ENCODE data around the gene HDAC4.
A peak's percentile ranks its signal among the peaks of the same experiment; 100 is the strongest.

The HDAC4 gene

DNA sequence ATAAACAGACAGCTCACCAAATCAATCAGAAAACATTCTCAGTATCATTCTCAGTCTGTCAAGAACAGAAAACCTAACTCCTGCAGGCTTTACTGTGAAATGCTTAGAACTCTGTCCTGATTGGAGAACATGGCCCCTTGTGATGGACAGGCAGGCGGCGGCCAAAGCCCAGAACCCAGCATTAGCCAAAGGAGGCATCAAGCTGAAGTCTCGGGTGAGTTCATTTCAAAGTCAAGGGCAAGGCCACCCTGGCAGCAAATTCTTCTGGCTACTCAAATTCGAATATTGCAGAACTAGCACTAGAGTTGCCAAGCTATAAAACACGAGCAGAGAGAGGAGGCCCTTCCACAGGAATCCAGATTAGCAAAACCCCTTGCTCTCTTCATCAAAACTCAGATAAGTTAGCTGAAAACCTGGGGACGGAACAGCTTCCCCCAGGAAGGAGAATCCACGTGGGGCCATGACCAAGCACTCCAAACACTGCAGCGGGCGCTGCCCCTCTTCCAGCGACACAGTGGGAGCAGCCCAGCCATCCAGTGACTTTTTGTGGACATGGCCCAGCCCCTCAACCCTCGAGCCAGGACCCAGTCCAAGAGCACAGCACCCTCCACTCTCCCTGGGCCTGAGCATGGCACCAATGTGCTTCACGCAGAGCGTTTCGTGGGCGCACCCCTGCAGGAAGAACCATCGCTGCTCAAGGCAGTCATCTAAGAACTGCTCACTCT lies 98.6 kb downstream of the HDAC4 start:
- Histone ChIP-seq H3K4me3 (ENCODE audit: insufficient read depth, low read depth, low read length, poor library complexity, severe bottlenecking) (no peak overlapping the region), H3K27ac (ENCODE audit: insufficient read depth, low read length, poor library complexity, severe bottlenecking) (no peak overlapping the region), H3K4me1 (ENCODE audit: control insufficient read depth, insufficient read depth, low read length, poor library complexity, severe bottlenecking) (peaks cover 10% of the 10 kb centered on the region), H3K36me3 (ENCODE audit: control insufficient read depth, insufficient read depth, low read length) (no peaks in the 10 kb centered on the region), H3K27me3 (replicated peaks; ENCODE audit: control insufficient read depth, insufficient read depth, low read length, poor library complexity, severe bottlenecking) (no peaks in the 10 kb centered on the region), H3K9me3 (ENCODE audit: control insufficient read depth, low read length) (no peaks in the 10 kb centered on the region)
- no peak for DNase-seq

DNA sequence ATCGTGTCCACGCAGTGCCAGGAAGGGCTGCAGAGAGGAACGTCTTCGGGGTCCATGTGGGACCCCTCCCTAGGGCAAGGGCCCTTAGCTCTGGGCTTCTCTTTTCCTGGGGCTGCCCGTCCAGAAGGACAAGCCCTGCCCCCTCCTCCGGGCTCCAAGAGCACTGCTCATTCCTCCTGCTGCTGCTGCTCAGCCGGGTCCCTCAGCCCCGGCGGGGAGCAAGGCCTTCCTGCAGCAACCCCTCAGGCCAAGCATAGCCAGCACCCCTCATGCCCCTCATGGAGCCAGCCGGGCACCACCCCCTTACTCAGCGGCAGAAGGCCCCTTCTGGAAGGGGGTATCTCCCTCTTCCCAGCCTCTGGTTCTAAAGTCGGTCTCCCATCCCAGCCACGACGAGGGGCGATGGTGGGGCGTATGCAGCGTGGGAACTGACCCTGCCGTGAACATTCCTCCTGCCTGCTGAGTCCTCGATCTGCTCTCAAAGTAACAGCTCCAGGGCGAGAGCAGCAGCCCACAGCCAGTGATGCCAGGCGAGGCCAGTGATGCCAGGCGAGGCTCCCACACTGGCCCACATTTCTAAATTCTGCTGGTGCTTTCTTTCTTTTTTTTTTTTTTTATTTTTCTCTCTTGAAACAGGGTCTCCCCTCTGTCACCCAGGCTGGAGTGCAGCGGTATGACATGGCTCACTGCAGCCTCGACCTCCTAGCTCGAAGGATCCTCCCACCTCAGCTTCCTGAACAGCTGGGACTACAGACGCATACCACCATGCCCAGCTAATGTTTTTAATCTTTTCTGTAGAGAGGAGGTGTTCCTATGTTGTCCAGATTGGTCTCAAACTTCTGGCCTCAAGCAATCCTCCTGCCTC lies 99.7 kb downstream of the HDAC4 start:
- no peak overlapping the region for H3K4me3 ChIP-seq (ENCODE audit: insufficient read depth, low read depth, low read length, poor library complexity, severe bottlenecking)
- no peaks in the 10 kb centered on the region for H3K36me3 ChIP-seq (ENCODE audit: control insufficient read depth, insufficient read depth, low read length)
- H3K4me1 ChIP-seq (ENCODE audit: control insufficient read depth, insufficient read depth, low read length, poor library complexity, severe bottlenecking): peaks cover 21% of the 10 kb centered on the region
- no peaks in the 10 kb centered on the region for H3K9me3 ChIP-seq (ENCODE audit: control insufficient read depth, low read length)
- no peak for DNase-seq
- H3K27me3 ChIP-seq (replicated peaks; ENCODE audit: control insufficient read depth, insufficient read depth, low read length, poor library complexity, severe bottlenecking): no peaks in the 10 kb centered on the region
- no peak overlapping the region for H3K27ac ChIP-seq (ENCODE audit: insufficient read depth, low read length, poor library complexity, severe bottlenecking)

DNA sequence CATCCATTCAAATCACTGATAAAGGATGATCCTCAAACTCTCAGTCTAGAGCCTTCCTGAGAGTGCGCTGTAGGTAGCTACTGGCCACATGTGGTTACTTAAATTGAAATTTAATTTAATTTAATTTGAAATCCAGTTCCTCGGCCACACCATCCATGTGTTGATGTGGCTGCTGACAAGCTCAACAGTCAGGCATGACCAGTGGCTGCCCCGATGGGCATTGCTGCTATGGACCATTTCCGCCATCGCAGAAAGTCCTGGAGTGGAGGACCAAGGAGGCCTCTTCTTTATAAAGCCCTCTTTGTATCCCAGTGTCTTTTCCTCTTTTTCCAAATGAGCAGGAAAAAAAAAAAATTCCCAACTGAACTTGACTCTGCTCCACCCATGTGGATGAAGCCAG lies 100.6 kb downstream of the HDAC4 start:
- Histone ChIP-seq H3K4me3 (ENCODE audit: insufficient read depth, low read depth, low read length, poor library complexity, severe bottlenecking) (no peak overlapping the region), H3K9me3 (ENCODE audit: control insufficient read depth, low read length) (no peaks in the 10 kb centered on the region), H3K27ac (ENCODE audit: insufficient read depth, low read length, poor library complexity, severe bottlenecking) (no peak overlapping the region), H3K27me3 (replicated peaks; ENCODE audit: control insufficient read depth, insufficient read depth, low read length, poor library complexity, severe bottlenecking) (no peaks in the 10 kb centered on the region), H3K36me3 (ENCODE audit: control insufficient read depth, insufficient read depth, low read length) (no peaks in the 10 kb centered on the region), H3K4me1 (ENCODE audit: control insufficient read depth, insufficient read depth, low read length, poor library complexity, severe bottlenecking) (peaks cover 30% of the 10 kb centered on the region)
- no peak for DNase-seq

DNA sequence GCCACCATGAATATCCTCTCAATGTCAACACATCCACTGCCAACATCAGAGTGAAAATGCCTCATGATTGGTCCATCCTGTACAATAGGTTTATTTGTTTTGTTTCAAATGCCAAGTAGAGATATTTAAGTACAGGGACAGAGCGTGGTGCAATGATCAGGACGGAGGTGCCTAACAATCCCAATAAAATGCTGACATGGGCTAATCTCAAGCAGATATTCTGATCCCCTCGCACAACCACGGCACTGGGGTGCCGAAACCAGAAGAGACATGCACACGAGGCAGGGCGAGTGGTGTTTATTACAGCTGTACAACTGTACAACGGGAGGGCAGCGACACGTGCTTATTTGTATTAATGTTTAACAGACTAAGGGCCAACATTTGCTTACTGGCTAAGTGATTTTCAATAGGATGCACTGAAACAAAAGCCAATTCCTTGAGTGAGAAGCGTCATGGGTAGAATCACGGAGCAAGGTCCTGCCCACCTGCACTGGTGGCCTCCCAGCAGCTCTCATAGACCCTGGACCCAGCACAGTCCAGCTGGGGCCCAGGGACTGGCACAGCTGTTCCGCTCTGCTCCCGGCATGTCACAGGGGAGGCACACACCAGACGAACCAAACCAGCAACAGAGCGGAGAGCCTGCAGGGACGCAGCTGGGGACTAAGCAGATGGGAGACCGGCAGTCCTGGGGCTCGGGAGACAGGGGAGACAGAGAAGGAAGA lies 101.4 kb downstream of the HDAC4 start:
- peaks cover 37% of the 10 kb centered on the region for H3K4me1 ChIP-seq (ENCODE audit: control insufficient read depth, insufficient read depth, low read length, poor library complexity, severe bottlenecking)
- DNase-seq: no peak
- H3K36me3 ChIP-seq (ENCODE audit: control insufficient read depth, insufficient read depth, low read length): no peaks in the 10 kb centered on the region
- H3K27me3 ChIP-seq (replicated peaks; ENCODE audit: control insufficient read depth, insufficient read depth, low read length, poor library complexity, severe bottlenecking): no peaks in the 10 kb centered on the region
- H3K27ac ChIP-seq (ENCODE audit: insufficient read depth, low read length, poor library complexity, severe bottlenecking): peak overlapping the region; percentile 49
- H3K4me3 ChIP-seq (ENCODE audit: insufficient read depth, low read depth, low read length, poor library complexity, severe bottlenecking): no peak overlapping the region
- no peaks in the 10 kb centered on the region for H3K9me3 ChIP-seq (ENCODE audit: control insufficient read depth, low read length)

DNA sequence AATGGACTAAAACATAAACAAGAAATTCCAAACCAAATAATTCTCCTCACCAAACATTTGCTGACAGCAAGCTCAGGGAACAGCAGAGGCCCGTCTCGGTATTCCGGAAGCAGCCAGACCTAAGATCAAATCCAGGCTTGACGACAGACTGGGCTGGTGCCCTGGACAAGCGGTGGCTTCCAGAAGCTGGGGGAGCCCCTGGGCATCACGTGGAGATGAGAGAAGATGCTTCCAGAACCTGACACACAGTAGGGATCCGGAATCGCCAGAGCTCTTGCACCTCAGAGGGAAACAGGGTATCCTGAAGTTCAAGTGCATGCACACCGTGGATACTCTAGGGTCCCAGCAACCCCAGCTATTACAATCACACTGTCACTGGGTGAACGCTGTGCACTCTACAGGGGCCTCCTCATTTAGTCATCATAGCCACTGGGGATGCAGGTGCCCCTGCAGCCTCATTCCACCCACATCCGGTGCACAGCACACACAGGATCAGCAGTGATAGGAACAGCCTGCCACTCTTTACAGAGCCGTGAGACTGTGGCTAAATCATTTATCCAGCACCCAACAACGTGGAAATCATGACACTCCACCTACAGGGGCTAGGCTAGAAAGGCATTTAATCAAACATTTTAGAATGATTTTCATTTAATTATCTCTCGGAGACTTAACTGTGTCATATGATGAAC lies 102.6 kb downstream of the HDAC4 start:
- H3K4me1 ChIP-seq (ENCODE audit: control insufficient read depth, insufficient read depth, low read length, poor library complexity, severe bottlenecking): peaks cover 46% of the 10 kb centered on the region
- no peaks in the 10 kb centered on the region for H3K36me3 ChIP-seq (ENCODE audit: control insufficient read depth, insufficient read depth, low read length)
- DNase-seq: peak; percentile 58 to 72 (median 65)
- no peaks in the 10 kb centered on the region for H3K9me3 ChIP-seq (ENCODE audit: control insufficient read depth, low read length)
- peak overlapping the region; percentile 51 for H3K4me3 ChIP-seq (ENCODE audit: insufficient read depth, low read depth, low read length, poor library complexity, severe bottlenecking)
- H3K27me3 ChIP-seq (replicated peaks; ENCODE audit: control insufficient read depth, insufficient read depth, low read length, poor library complexity, severe bottlenecking): no peaks in the 10 kb centered on the region
- peak overlapping the region; percentile 67 for H3K27ac ChIP-seq (ENCODE audit: insufficient read depth, low read length, poor library complexity, severe bottlenecking)

DNA sequence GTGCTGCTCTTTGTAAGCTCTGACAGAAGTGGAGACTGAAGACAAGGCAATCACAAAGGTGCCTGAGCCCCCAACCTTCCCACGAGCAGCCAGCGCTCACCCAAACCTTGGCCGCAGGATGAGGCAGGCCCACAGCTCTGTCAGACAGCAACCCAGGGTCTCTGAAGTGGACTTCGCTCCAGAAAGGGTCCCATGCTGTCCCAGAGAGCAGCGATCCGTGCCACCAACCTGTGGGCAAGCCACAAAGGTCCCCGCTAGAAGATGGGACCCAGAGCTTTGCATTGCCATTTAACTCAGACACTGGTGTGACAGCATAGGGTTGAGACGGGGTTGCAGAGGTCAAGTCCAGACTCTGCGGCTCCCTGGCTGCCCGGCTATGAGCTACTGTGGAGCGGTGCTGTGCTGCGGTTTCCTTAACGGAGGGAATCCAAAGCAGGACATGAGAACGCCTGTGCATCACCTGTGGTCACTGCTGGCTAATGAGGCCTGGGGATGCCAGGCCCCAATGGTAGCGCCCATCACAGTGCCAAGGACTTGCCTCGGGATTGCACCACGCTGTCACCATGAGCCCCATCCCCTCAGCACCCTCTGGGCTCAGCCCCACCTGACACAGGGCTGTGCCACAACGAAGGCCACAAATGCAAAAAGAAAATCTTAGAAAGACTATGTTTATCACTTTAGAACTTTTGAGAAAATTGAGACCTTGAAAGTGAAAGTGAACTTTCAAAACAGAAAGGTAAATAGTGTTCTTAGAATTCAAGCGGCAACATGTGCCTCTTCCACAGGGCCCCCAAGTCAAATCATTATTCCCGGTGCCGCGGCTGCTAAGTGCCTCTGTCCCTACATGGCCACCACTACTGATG lies 103.4 kb downstream of the HDAC4 start:
- Histone ChIP-seq H3K4me1 (ENCODE audit: control insufficient read depth, insufficient read depth, low read length, poor library complexity, severe bottlenecking) (peaks cover 49% of the 10 kb centered on the region), H3K36me3 (ENCODE audit: control insufficient read depth, insufficient read depth, low read length) (no peaks in the 10 kb centered on the region), H3K9me3 (ENCODE audit: control insufficient read depth, low read length) (no peaks in the 10 kb centered on the region), H3K27ac (ENCODE audit: insufficient read depth, low read length, poor library complexity, severe bottlenecking) (peak overlapping the region; percentile 67), H3K27me3 (replicated peaks; ENCODE audit: control insufficient read depth, insufficient read depth, low read length, poor library complexity, severe bottlenecking) (no peaks in the 10 kb centered on the region), H3K4me3 (ENCODE audit: insufficient read depth, low read depth, low read length, poor library complexity, severe bottlenecking) (peak overlapping the region; percentile 51)
- DNase-seq: no peak

DNA sequence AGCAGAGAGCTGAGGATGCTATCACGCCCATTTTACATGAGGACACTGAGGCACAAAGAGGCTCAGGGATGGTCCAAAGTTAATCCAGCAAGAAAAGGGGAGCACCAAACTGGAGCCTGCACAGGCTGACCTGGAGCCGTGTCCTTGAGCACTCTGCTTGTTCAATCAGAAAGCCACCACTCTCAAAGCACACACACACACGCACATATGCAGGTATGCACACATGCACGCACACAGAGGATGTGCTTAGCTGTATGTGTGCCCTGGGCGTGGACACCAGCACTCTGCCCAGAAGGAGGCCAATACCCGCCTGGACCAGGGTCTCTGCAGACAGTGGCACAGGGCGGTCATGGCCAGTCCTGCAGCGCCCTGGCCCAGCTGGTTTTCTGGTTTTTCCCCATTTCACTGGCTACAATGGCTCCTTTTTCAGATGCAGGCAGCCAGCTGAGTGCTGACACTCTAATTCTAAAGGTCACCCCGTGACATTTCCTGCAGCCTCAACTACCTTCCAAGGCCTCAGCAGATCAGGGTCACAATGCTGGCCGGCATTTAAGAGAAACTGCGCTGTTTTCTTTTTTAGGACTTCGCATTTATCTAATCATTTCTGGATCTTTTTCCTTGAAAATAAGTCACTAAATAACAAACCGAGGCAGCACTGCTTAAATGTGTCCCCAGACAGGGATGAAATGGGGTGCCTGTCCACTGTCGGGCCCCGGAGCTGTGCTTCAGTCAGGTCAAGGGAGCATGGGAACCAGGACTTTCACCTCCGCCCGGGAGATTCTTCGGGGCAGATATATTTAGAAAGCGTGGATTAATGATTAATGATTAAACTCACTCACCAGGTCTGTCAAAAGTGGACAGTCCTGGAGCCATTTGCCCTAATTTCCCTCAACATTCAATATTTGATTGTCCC lies 104.5 kb downstream of the HDAC4 start:
- Histone ChIP-seq H3K9me3 (ENCODE audit: control insufficient read depth, low read length) (no peaks in the 10 kb centered on the region), H3K27ac (ENCODE audit: insufficient read depth, low read length, poor library complexity, severe bottlenecking) (peak overlapping the region; percentile 57), H3K36me3 (ENCODE audit: control insufficient read depth, insufficient read depth, low read length) (no peaks in the 10 kb centered on the region), H3K27me3 (replicated peaks; ENCODE audit: control insufficient read depth, insufficient read depth, low read length, poor library complexity, severe bottlenecking) (no peaks in the 10 kb centered on the region), H3K4me3 (ENCODE audit: insufficient read depth, low read depth, low read length, poor library complexity, severe bottlenecking) (peak overlapping the region; percentile 15), H3K4me1 (ENCODE audit: control insufficient read depth, insufficient read depth, low read length, poor library complexity, severe bottlenecking) (peaks cover 49% of the 10 kb centered on the region)
- no peak for DNase-seq

DNA sequence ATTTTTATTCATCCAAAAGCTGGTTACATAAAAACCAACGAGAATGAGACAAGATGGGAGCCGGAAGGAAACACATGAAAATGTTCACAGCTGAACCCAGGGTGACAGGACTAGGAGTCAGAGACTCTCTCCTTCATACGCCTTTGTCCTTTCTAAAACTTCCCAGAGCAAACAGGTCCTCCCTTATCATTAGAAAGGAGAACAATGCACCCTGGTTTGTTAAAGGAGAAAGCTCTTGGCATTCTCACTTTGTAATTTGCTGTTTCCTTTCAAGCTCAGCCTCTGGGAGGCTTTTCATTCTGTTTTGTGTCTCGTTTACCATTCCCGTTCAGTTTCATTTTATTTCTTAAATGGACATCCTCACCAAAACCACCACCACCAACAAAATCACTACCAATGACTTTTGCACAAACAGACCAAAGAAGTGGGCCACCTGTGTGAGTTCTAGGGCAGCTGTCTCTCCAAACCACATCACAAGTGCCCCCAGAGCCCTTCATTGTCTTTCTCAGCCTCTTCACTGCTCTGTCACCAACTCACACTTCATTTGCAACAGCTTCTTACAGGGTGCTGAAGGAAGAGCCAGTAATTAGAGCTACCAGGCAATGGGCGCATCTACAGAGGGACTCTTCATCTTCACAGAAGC lies 105.3 kb downstream of the HDAC4 start:
- no peak for DNase-seq
- H3K4me3 ChIP-seq (ENCODE audit: insufficient read depth, low read depth, low read length, poor library complexity, severe bottlenecking): peak overlapping the region; percentile 14
- H3K9me3 ChIP-seq (ENCODE audit: control insufficient read depth, low read length): no peaks in the 10 kb centered on the region
- no peaks in the 10 kb centered on the region for H3K36me3 ChIP-seq (ENCODE audit: control insufficient read depth, insufficient read depth, low read length)
- H3K27ac ChIP-seq (ENCODE audit: insufficient read depth, low read length, poor library complexity, severe bottlenecking): peak overlapping the region; percentile 57
- H3K4me1 ChIP-seq (ENCODE audit: control insufficient read depth, insufficient read depth, low read length, poor library complexity, severe bottlenecking): peaks cover 51% of the 10 kb centered on the region
- H3K27me3 ChIP-seq (replicated peaks; ENCODE audit: control insufficient read depth, insufficient read depth, low read length, poor library complexity, severe bottlenecking): no peaks in the 10 kb centered on the region
